AG09309 (cell line): ENCODE results near the gene TMEM271.

Experiments
- DNase-seq: peaks from one replicate; pipeline ENCODE4 v3.0.0-alpha.2; 2010; ENCODE audit warnings: low read depth
- H3K4me3 ChIP-seq: 2 replicates; pipeline ENCODE4 v1.5.1; 2011; ENCODE audit warnings: mild to moderate bottlenecking, low read depth, low read length, moderate library complexity; ENCODE audit not compliant: control insufficient read depth
- TF ChIP-seq, protein P1 (sequence below): IDR thresholded peaks from 2 replicates; pipeline ENCODE4 v1.5.1; 2011; ENCODE audit warnings: mild to moderate bottlenecking, low read depth, low read length, inconsistent platforms; ENCODE audit not compliant: insufficient read depth, control insufficient read depth; ENCODE audit errors: missing control alignments

The TMEM271 gene

DNA sequence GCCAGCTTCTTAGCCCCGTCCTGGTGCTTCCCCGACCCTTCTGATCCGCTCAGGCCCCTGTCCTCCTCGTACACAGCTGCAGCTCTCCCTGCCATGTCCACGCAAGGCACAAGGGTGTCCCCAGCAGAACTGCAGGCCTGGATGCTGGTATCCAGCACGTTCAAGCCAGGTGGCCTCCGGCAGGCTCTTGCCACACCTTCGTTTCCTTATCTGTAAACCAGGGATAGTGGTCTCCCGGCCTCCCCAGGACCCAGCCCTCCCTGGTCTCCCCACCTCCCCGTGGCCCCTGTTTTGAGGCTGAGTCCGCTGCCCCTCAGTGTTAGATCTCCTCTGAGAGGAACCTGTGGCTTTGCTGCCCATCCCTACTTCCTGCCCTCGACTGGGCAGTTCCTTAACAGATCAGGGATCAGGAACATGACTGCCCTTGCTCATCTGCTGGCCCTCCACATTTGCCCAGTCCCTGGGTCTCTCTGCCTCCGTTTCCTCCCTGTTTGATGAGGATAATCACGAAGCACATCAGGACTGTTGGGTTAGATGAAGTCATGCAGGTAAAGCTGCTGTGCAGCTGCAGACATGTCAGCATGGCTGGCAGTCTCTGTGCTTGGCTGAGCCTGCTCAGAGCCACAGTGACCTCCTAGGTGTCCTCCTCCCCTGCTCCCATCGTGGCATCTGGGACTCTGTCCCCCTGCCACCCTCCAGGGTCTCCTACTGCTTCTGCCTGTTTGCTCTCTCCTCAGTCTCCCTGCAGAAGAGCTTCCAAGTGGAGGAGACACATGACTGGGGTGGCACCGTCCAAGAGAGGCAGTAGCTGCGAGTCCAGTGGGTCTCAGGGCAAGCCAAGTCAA lies 44.2 kb downstream of the TMEM271 start:
- TF ChIP-seq, protein P1, sequence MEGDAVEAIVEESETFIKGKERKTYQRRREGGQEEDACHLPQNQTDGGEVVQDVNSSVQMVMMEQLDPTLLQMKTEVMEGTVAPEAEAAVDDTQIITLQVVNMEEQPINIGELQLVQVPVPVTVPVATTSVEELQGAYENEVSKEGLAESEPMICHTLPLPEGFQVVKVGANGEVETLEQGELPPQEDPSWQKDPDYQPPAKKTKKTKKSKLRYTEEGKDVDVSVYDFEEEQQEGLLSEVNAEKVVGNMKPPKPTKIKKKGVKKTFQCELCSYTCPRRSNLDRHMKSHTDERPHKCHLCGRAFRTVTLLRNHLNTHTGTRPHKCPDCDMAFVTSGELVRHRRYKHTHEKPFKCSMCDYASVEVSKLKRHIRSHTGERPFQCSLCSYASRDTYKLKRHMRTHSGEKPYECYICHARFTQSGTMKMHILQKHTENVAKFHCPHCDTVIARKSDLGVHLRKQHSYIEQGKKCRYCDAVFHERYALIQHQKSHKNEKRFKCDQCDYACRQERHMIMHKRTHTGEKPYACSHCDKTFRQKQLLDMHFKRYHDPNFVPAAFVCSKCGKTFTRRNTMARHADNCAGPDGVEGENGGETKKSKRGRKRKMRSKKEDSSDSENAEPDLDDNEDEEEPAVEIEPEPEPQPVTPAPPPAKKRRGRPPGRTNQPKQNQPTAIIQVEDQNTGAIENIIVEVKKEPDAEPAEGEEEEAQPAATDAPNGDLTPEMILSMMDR: no peak
- no peak overlapping the region for H3K4me3 ChIP-seq
- no peak for DNase-seq

DNA sequence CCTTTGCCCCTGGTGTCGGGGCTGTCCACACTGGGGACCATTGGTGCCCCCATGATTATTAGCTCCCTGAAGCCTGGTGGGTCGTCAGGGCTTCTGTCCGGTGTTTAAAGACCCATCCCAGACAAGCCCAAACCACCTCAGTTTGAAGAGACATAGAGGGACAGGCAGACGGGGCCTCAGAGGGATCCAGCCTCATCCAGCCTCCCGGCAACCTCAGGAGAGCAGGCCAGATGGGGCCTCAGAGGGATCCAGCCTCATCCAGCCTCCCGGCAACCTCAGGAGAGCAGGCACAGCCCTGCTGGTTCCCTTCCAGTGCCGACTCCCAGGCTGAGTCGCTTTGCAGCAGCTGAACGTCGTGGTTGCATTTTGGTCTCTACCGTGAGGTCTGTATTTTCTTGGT lies 45.0 kb downstream of the TMEM271 start:
- no peak overlapping the region for H3K4me3 ChIP-seq
- TF ChIP-seq, protein P1: no peak
- DNase-seq: no peak

DNA sequence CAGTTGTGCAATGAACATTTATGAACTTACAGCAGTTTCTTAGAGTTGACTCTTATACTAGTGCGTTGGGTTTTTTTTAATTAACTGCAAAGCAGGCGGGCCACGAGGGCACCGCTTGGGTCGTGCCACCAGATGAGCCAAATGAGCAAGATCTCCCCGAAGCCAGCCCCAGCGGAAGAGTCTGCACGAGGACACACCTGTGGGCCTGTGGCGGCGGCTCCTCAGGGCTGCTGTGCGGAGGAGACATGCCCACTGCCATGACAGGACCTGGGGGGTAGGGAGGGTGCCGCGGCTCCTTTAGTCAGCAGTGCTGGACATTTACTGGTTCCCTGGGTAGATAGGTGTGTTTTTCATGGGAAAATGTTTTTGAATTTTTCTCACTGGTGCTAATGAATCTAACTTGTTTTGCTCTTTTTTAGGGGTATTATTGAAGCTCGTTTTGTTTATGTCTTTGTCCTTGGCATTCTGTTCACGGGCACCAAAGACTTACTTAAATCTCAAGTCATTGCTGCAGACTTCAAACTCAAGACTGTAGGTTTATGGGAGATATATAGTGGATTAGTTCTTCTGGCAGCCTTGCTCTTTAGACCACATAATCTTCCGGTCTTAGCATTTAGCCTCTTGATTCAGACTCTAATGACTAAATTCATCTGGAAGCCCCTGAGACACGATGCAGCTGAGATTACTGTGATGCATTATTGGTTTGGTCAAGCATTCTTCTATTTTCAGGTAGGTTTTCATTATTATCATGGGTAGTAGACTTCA lies 45.9 kb downstream of the TMEM271 start:
- TF ChIP-seq, protein P1: no peak
- DNase-seq: no peak
- no peak overlapping the region for H3K4me3 ChIP-seq

DNA sequence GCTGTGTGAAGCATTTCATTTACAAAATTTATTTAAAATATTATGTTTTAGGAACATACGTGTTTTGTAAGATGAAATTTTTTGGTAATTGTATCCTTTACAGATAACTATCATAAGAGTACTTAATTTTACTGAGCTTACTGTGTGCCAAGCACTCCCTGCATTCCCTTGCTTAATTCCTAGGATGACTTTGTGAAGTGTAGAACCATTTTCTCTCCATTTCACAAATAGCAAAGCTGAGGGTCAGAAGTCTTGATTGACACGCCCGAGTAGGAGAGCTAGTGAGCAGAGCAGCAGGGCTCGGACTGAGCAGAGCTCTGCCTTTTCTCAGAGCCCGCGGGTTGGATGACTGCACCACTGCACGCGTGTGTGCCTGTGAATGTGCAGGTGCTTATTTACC lies 46.5 kb downstream of the TMEM271 start:
- TF ChIP-seq, protein P1: no peak
- H3K4me3 ChIP-seq: no peak overlapping the region
- no peak for DNase-seq

DNA sequence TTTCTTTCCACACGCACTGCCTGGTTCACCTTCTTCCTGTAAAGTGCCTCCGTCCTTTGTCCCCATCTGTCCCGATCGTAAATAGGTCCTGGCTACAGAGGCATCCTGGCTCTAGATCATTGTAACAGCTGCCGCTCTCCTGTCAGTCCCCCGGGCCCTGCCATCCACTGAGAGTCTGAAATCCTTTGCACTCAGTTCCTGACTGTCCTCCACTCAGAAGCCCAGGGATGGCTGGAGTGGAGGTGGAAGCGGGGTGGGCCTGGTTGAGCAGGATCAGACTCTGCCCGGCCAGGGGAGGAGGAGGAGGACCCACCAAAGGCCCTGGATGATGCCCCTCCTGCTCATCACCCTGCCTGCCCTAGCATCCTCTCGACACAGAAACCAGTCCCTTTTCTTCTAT lies 47.3 kb downstream of the TMEM271 start:
- DNase-seq: no peak
- TF ChIP-seq, protein P1: no peak
- no peak overlapping the region for H3K4me3 ChIP-seq

DNA sequence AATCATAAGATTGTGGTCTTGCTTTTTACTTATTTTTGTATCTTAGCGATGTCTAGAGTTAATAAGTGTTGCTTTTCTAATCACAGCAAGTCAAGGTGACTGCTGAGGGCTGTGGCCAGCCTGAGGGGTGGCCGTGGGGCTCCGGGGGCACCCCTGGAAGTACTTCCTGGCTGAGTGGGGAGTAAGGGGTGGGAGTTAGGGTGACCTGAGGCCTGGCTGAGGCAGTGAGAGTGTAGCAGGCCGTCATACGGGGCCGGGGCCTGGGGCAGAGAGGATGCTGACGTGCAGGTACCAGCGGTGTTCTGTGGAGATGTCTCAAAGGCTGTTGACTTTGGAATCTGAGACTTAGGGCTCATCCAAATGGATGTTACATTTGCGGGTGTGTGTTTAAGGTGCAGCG lies 47.8 kb downstream of the TMEM271 start:
- TF ChIP-seq, protein P1: no peak
- DNase-seq: no peak
- no peak overlapping the region for H3K4me3 ChIP-seq
